ENCODE results near the gene RFC2.
"Not testable (repeated sequence)": the region's sequence is repeated elsewhere in the genome, so short reads cannot be mapped to it uniquely, and the experiment has no call there.

Gene RFC2

GRCh38 chr7:74203956-74204618 lies 50.1 kb downstream of the RFC2 start:
- intact Hi-C loops (cut with DNase I) = no loop called here
- DNase-seq = no peak

DNA sequence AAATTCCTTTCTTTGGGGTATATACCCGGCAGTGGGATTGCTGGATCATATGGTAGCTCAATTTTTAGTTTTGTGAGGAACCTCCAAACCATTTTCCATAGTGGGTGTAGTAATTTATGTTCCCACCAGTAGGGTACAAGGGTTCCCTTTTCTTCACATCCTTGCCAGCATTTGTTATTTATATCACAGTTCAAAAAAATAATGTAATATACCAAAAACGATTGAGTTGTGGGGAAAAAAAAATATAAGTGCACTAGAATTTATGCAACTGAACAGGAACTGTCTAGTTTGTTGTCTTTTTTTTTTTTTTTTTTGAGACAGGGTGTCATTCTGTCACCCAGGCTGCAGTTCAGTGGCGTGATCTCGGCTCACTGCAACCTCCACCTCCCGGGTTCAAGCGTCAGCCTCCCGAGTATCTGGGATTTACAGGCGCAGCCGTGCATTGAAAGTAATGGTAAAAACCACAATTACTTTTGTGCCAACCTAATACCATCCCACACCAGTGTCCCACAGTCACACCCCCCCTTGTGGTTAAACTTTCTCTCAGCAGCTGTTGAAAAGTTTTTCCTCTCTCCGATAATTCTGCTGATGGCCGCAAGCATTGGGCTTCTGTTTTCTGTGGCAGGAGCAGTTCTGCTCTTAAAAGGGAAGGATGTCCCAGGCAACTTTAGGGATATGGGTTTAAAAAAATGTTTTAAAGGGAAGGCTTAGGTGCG lies 51.2 kb downstream of the RFC2 start:
- intact Hi-C loops (cut with DNase I) = no loop called here
- DNase-seq = peak in 8 of 42 donors; percentile 25 to 53 (median 33)

- intact Hi-C loops (cut with DNase I) = no loop called here
Observed at GRCh38 chr7:74199551-74200355, 54.4 kb downstream of the RFC2 start.

GRCh38 chr7:74197449-74198124 lies 56.6 kb downstream of the RFC2 start:
- DNase-seq = peak in 4 of 42 donors; percentile 10 to 35 (median 30)
- intact Hi-C loops (cut with DNase I) = no loop called here

More at GRCh38 chr7:74199551-74200355, 54.4 kb downstream of the RFC2 start:
- peak in 4 of 42 donors; percentile 10 to 34 (median 32) for DNase-seq

DNA sequence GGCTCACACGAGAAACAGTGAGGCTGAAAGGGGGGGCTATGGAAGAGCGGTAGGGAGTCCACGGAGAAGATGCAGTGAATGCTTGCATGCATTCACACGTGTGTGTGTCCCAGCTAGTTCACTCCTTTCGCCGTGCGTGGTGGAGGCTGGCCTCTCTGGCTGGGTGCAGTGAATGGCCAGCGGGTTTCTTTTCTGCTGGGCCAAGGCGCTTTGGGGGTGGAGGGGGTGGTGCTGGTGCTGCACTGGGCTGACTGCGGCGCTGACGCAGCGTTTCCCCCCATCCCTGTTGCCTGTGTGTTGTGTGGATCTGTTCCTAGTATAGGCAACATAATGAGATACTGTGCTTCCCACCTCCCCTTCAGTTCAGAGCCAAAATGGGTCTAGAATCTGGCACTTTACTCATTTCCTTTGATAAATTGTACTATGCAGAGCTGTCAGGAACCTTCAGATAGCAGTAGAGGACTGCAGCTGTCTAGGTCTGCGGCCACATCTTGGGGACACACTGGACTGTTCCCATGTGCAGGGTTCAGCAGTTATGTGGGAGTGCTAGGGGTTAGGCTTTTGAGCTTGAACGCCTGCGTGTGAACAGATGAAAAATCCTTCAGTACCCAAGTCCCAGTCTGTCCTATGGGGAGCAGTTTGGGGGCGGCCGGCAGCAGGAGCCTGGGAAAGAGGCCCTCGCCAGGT lies 58.1 kb downstream of the RFC2 start:
- intact Hi-C loops (cut with DNase I) = not testable (repeated sequence)
- DNase-seq = peak in 40 of 42 donors; percentile 28 to 80 (median 49)

GRCh38 chr7:74195139-74195860 lies 58.9 kb downstream of the RFC2 start:
- DNase-seq = peak in 8 of 42 donors; percentile 30 to 69 (median 36)
- intact Hi-C loops (cut with DNase I) = not testable (repeated sequence)

DNA sequence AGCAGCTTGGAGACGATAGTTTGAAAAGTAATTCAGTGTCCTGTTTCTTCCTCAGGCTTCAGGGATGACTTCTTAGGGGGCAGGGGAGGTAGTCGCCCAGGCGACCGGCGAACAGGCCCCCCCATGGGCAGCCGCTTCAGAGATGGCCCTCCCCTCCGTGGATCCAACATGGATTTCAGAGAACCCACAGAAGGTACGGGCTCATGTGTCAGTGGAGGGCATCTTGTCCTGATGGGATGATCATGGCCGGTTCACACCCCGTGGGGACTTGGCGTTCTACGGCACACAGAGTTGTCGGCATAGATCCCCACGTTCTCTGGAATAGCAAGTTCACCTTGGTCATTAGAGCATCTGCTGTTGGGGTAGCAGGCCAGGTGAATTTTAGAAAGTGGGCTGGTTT lies 59.5 kb downstream of the RFC2 start:
- intact Hi-C loops (cut with DNase I) = no loop called here
- peak in 3 of 42 donors; percentile 20 to 29 (median 26) for DNase-seq

GRCh38 chr7:74193913-74194312 lies 60.3 kb downstream of the RFC2 start:
- DNase-seq = peak in 1 of 42 donors; percentile 27
- intact Hi-C loops (cut with DNase I) = no loop called here

GRCh38 chr7:74193054-74193453 lies 61.1 kb downstream of the RFC2 start:
- peak in 3 of 42 donors; percentile 24 to 34 (median 26) for DNase-seq
- intact Hi-C loops (cut with DNase I) = no loop called here

- peak in 1 of 42 donors; percentile 3 for DNase-seq
- intact Hi-C loops (cut with DNase I) = no loop called here
Observed at GRCh38 chr7:74191231-74191630, 63.0 kb downstream of the RFC2 start.

- DNase-seq = no peak
- intact Hi-C loops (cut with DNase I) = no loop called here
Observed at GRCh38 chr7:74190259-74190658, 63.9 kb downstream of the RFC2 start.

DNA sequence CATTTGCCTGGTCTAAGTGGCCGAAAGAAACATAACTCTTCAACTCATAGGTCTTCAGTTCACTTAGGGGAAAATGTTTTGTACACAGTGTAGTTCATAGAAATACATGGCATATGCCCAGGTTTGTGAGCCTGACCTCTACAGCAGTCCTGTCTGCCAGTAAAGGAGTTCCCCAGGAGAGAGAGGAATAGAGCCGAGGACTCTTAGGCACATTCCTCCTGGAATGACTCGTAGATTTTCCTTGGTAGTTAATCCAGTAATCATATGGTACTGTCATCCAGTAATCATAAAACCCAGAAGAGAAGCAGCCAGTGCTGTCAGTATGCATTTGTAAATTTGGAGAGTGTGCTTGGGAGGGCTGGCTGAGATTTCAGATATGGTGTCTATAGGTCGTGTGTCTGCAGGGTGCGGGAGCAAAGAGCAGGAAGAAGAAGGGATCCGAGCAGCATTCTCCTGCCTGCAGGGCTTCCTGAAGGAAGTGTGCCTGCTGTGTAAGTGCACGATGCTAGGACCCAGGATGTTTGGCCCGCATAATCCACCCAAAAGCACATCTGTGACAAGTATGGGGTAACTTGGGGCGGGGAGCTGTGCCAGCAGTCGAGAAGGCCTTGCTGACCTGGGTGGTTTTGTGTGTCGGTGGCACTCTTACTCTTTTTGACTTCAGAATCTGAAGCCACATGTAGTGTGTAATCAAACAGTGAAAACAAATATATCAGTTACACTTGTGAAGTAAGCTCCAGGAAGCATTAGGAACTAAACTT lies 66.1 kb downstream of the RFC2 start:
- intact Hi-C loops (cut with DNase I) = no loop called here

DNA sequence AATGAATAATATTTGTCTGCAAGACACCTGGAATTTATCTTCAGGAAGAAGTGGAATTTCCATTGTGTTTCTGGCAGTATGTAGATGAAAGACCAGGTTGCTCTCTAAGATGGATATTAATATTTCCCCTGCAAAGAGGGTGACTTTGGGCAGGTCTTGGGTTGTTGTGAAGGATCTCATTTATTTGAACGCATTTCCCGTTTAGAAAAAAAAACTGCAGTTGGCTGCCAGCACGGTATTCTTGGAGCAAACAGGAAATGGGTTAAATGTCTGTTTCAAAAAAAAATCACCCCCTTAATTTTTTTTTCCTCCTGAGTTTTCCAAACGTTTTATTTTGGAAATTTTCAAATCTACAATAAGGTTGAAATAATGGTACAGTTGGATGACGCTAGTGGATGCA lies 68.6 kb downstream of the RFC2 start:
- intact Hi-C loops (cut with DNase I) = no loop called here
- DNase-seq = no peak

More for the DNA sequence above, 66.1 kb downstream of the RFC2 start:
- DNase-seq = peak in 1 of 42 donors; percentile 20

GRCh38 chr7:74185016-74185415 lies 69.2 kb downstream of the RFC2 start:
- intact Hi-C loops (cut with DNase I) = no loop called here
- DNase-seq = peak in 1 of 42 donors; percentile 11

DNA sequence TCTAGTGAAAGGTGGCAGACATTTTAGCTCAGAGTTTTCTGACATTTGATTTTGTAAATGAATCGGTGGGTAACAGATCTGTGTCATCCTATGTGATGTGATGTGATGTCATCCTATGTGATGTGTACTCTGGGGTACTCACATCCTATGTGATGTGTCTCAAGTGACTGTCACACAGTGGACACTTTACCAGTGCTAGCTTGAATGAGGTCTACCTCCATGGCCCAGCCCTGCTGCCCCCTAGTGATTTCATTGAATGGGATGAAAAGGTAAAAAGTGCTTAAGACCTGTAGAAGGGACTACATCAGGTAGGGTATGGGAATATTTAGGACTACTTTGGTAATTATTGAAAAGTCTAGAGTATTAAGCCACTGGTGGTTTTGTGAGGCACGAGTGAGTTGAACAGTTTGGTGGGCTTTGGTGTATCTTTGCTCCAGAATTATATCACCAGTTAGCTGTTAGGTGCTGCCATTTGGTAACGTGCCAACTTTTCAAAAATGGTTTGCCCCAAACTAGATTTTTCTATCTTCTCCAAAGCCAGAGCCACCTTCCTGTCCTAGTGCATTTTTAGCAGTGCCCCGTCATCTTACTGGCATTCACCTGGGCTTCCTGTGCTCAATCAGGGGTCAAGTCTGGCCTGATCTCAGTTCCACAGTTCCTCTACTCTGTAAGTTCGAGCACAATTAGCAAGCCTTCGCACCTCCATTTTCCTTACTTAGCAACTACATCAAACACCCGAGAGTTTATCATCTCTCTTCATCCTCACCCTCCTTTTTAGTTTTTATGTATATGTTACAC lies 70.3 kb downstream of the RFC2 start:
- DNase-seq = peak in 1 of 42 donors; percentile 26
- intact Hi-C loops (cut with DNase I) = no loop called here

- intact Hi-C loops (cut with DNase I) = no loop called here
- DNase-seq = peak in 1 of 42 donors; percentile 20
Observed at GRCh38 chr7:74183142-74183541, 71.1 kb downstream of the RFC2 start.

All from head of caudate nucleus (tissue), 42 donors.